NCI-H2171 treated with DMSO at 0.1 percent for 48 hours (cell line): ENCODE results near the gene ERN1.

Source experiments
- DNase-seq: peaks from one replicate; lab custom pipeline; 2025; lab: John Stamatoyannopoulos, UW

Gene ERN1

GRCh38 chr17:64109400-64109799 lies 20.5 kb downstream of the ERN1 start:
- DNase-seq = no peak

- DNase-seq = no peak
These were observed 22.3 kb downstream of the ERN1 start for GRCh38 chr17:64107500-64108236.

- no peak for DNase-seq
These were observed 23.0 kb downstream of the ERN1 start for GRCh38 chr17:64106918-64107317.

- no peak for DNase-seq
These were observed 26.3 kb downstream of the ERN1 start for GRCh38 chr17:64103391-64104364.

GRCh38 chr17:64102627-64103390 lies 27.1 kb downstream of the ERN1 start:
- no peak for DNase-seq

- no peak for DNase-seq
These were observed 30.4 kb downstream of the ERN1 start for GRCh38 chr17:64099543-64099942.

- no peak for DNase-seq
These were observed 32.6 kb downstream of the ERN1 start for GRCh38 chr17:64097196-64097936.

GRCh38 chr17:64096037-64096436 lies 33.9 kb downstream of the ERN1 start:
- no peak for DNase-seq

GRCh38 chr17:64095144-64095882 lies 34.6 kb downstream of the ERN1 start:
- DNase-seq = peak; percentile 10

GRCh38 chr17:64094412-64094811 lies 35.5 kb downstream of the ERN1 start:
- DNase-seq = no peak

GRCh38 chr17:64092952-64093451 lies 36.9 kb downstream of the ERN1 start:
- DNase-seq = peak; percentile 54

- no peak for DNase-seq
These were observed 37.8 kb downstream of the ERN1 start for GRCh38 chr17:64092113-64092512.

GRCh38 chr17:64091571-64091970 lies 38.4 kb downstream of the ERN1 start:
- no peak for DNase-seq

GRCh38 chr17:64091116-64091515 lies 38.8 kb downstream of the ERN1 start:
- no peak for DNase-seq

GRCh38 chr17:64090144-64090543 lies 39.8 kb downstream of the ERN1 start:
- DNase-seq = no peak

- no peak for DNase-seq
These were observed 42.5 kb downstream of the ERN1 start for GRCh38 chr17:64087252-64088005.

- no peak for DNase-seq
These were observed 44.3 kb downstream of the ERN1 start for GRCh38 chr17:64085650-64086005.

- no peak for DNase-seq
These were observed 44.8 kb downstream of the ERN1 start for GRCh38 chr17:64084940-64085649.
